ENCODE results near the gene FAF2. TPM values are rescaled to one million over a fixed set of nuclear protein-coding genes. Genes with fewer than 3 reads are reported as not detected.

FAF2 gene
- total RNA-seq, 4 donors from 2014 or later = 25.3 to 27.7 (median 25.5) TPM

DNA sequence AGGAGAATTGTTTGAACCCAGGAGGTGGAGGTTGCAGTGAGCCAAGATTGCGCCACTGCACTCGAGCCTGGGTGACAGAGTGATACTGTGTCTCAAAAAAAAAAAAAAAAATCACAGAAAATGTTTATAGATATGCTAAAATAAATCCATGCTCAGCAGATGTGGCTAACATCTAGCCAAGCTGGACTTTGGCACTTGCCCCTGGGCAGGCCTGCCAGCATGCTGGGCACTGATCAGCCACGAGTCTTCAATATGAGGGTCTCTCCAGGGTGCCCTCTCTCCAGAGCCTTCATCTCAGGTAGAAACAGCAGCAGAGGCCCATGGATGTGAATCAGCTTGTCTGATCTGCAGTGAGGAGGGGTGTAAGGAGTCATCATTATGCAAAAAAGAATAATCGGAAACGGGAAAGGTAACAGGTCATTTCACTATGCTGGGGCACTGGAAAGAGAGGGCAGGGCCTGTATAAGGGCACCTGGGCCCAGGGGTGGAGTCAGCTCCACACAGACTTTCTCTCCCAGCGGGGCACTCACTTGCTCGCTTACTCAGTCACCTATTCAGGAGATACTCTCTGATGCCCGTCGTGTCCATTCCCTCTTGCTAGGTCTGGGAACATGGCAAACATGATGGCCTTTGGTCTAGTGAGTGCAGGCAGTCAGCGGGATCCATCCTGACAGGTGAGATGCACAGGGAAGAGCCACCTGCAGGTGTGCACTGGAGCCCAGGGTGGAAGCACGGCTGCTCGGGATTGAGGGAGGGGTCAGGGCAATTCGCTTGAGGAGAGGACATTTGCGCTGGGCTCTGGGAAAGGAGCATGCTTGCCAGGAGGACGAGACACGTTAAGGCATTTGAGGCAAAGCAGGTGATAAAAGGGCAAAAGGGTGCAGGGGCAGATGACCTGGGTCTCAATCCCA, 71.9 kb downstream of the FAF2 start:
- 40 to 68% methylated on average over 2 to 15 of the region's 16 CpGs for WGBS, 2 donors (ENCODE audit: low coverage in 1 of 2)
- H3K4me3 ChIP-seq = no peak overlapping the region
- ATAC-seq = no peak
- TF ChIP-seq, protein P1, sequence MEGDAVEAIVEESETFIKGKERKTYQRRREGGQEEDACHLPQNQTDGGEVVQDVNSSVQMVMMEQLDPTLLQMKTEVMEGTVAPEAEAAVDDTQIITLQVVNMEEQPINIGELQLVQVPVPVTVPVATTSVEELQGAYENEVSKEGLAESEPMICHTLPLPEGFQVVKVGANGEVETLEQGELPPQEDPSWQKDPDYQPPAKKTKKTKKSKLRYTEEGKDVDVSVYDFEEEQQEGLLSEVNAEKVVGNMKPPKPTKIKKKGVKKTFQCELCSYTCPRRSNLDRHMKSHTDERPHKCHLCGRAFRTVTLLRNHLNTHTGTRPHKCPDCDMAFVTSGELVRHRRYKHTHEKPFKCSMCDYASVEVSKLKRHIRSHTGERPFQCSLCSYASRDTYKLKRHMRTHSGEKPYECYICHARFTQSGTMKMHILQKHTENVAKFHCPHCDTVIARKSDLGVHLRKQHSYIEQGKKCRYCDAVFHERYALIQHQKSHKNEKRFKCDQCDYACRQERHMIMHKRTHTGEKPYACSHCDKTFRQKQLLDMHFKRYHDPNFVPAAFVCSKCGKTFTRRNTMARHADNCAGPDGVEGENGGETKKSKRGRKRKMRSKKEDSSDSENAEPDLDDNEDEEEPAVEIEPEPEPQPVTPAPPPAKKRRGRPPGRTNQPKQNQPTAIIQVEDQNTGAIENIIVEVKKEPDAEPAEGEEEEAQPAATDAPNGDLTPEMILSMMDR (IDR thresholded peaks at IDR 0.05) = no peak
- no peak for TF ChIP-seq EP300 (IDR thresholded peaks at IDR 0.05)
- no peak for TF ChIP-seq POLR2A (IDR thresholded peaks at IDR 0.05)
- no peak for TF ChIP-seq POLR2AphosphoS5 (IDR thresholded peaks at IDR 0.05)
- H3K9me3 ChIP-seq = no peaks in the 10 kb centered on the region
- no peaks in the 10 kb centered on the region for H3K36me3 ChIP-seq
- no peaks in the 10 kb centered on the region for H3K4me1 ChIP-seq
- no peaks in the 10 kb centered on the region for H3K27me3 ChIP-seq
- H3K27ac ChIP-seq = no peak overlapping the region

DNA sequence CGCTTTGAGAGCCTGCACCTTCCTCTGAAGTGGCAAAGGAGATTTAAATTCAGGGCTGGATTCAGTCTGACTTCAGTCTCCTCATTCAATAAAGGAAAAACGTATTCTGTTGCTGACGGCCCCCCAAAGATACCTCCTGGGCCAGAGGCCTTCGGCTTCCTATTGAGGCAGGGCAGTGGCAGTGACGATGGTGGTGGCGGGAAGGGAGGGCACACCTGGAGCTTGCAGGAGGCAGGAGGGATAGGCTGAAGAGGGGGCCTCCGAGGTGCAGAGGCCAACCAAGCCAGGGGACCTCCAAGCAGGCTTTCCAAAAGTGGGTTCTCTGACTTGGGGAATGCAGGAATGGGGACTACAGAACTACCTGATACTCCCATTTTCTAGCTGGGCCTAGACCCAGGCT, 73.1 kb downstream of the FAF2 start:
- no peak for ATAC-seq
- peaks cover 0 to 2% of the 10 kb centered on the region in 2 donors for H3K36me3 ChIP-seq
- no peak for TF ChIP-seq POLR2AphosphoS5 (IDR thresholded peaks at IDR 0.05)
- TF ChIP-seq, protein P1 (IDR thresholded peaks at IDR 0.05) = no peak
- TF ChIP-seq POLR2A (IDR thresholded peaks at IDR 0.05) = no peak
- no peak for TF ChIP-seq EP300 (IDR thresholded peaks at IDR 0.05)

DNA sequence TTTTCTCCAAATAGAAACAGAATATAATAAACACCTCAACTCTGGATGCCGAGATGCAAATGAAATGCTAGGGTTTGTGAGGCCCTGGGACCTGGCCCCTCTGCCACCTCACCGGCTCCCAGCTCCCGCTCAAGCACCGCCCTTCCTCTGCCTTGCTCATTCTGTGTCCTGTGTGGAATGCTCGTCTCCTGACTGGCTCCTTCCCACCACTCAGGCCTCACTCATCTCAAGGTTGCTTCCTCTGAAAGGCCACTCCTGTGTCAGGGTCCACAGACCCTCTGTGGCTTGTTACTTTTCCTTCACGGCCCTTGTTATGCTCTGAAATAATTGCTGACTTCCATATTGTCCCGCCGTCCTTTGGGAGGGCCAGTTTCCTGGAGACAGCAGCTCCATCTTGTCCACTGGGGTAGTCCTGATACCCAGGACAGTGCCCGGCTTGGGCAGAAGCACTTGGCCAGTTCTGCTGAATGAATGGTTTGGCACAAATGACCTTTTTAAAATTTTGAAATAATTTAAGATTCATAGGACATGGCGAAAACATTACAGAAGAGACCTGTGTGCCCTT, 73.6 kb downstream of the FAF2 start:
- TF ChIP-seq, protein P1 (IDR thresholded peaks at IDR 0.05) = no peak
- TF ChIP-seq EP300 (IDR thresholded peaks at IDR 0.05) (no peak), POLR2AphosphoS5 (IDR thresholded peaks at IDR 0.05) (no peak), POLR2A (IDR thresholded peaks at IDR 0.05) (no peak)
- H3K9me3 ChIP-seq = no peaks in the 10 kb centered on the region

More for the DNA sequence above, 73.1 kb downstream of the FAF2 start:
- H3K9me3 ChIP-seq = no peaks in the 10 kb centered on the region
- WGBS, 2 donors (ENCODE audit: low coverage in 1 of 2) = 68 to 80% methylated on average over 1 to 2 of the region's 7 CpGs
- no peak overlapping the region for H3K27ac ChIP-seq
- H3K27me3 ChIP-seq = no peaks in the 10 kb centered on the region
- no peaks in the 10 kb centered on the region for H3K4me1 ChIP-seq
- H3K4me3 ChIP-seq = no peak overlapping the region

DNA sequence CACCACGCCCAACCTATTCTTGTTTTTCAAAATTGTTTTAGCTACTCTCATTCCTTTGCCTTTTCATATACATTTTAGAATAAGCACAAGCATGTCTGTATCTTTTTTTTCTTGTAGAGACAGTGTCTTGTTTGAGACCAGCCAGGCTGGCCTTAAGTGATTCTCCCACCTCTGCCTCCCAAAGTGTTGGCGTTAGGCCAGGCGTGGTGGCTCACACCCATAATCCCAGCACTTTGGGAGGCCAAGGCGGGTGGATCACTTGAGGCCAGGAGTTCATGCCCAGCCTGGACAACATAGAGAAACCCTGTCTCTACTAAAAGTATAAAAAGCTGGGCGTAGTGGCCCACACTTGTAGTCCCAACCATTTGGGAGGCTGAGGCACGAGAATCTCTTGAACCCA, 76.0 kb downstream of the FAF2 start:
- Histone ChIP-seq H3K27me3 (no peaks in the 10 kb centered on the region), H3K27ac (no peak overlapping the region), H3K9me3 (no peaks in the 10 kb centered on the region), H3K4me3 (no peak overlapping the region), H3K36me3 (peaks cover 0 to 29% of the 10 kb centered on the region in 2 donors), H3K4me1 (peaks cover 0 to 10% (median 4%) of the 10 kb centered on the region in 3 donors)
- ATAC-seq = no peak
- WGBS, 2 donors (ENCODE audit: low coverage in 1 of 2) = 81% methylated on average over 4 of the region's 6 CpGs; no CpG with 5 or more reads in 1 of the 2 donors
- no peak for TF ChIP-seq EP300 (IDR thresholded peaks at IDR 0.05)
- TF ChIP-seq, protein P1 (IDR thresholded peaks at IDR 0.05) = no peak
- TF ChIP-seq POLR2A (IDR thresholded peaks at IDR 0.05) = no peak
- no peak for TF ChIP-seq POLR2AphosphoS5 (IDR thresholded peaks at IDR 0.05)

More for the DNA sequence above, 73.6 kb downstream of the FAF2 start:
- H3K27me3 ChIP-seq = no peaks in the 10 kb centered on the region
- WGBS, 2 donors (ENCODE audit: low coverage in 1 of 2) = 43 to 88% methylated on average over 7 to 8 of the region's 10 CpGs
- H3K27ac ChIP-seq = no peak overlapping the region
- no peak for ATAC-seq
- no peaks in the 10 kb centered on the region for H3K4me1 ChIP-seq
- H3K4me3 ChIP-seq = no peak overlapping the region
- H3K36me3 ChIP-seq = peaks cover 0 to 5% of the 10 kb centered on the region in 2 donors

All from gastroesophageal sphincter (tissue), 4 donors.